Measurements from ENCODE around the gene PRKN. TPM values are rescaled to one million over a fixed set of nuclear protein-coding genes. Genes with fewer than 3 reads are reported as not detected.

PRKN gene
- total and polyA plus RNA-seq, 5 donors from 2014 or later = 0.24 to 3.7 (median 2.5) TPM

DNA sequence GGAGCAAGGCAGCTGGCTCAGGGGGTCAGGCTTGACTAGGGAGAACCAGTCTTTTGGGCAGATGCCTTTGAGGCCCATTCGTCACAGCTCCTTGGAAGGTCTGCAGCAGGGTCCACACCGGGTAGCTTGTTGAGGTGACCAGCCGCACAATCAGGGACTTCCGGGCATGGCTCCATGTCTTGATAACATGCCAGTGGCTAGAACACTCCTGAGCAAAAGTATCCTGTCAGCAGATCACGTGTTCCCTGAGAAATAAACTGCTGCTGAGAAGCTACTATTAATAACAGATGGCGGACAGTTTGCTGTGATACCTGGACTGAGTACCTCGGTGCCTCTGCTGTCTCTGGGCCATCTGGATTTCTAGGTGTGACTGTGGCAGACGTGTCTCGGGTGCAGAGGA lies 235.9 kb downstream of the PRKN start:
- no peaks in the 10 kb centered on the region for H3K9me3 ChIP-seq (ENCODE audit: control insufficient read depth in 2 of 2, low read length in 2 of 2)
- Mint-ChIP-seq H3K36me3 (no peaks in the 10 kb centered on the region), H3K9me3 (peaks cover 0 to 4% (median 2%) of the 10 kb centered on the region in 7 donors), H3K27ac (no peak overlapping the region), H3K27me3 (no peaks in the 10 kb centered on the region), H3K4me3 (no peak overlapping the region), H3K4me1 (no peaks in the 10 kb centered on the region)
- no peak overlapping the region for H3K27ac ChIP-seq (ENCODE audit: insufficient read depth, low read length, poor library complexity, severe bottlenecking)
- DNase-seq = no peak
- no peaks in the 10 kb centered on the region for H3K36me3 ChIP-seq (ENCODE audit: control insufficient read depth, insufficient read depth, low read length)
- H3K27me3 ChIP-seq (ENCODE audit: control insufficient read depth, insufficient read depth, low read length) = no peaks in the 10 kb centered on the region
- no peak overlapping the region for H3K4me3 ChIP-seq (ENCODE audit: low read depth, low read length)
- H3K4me1 ChIP-seq (ENCODE audit: control insufficient read depth, insufficient read depth, low read length, poor library complexity, severe bottlenecking) = no peaks in the 10 kb centered on the region
- ATAC-seq (ENCODE audit: low read depth in 2 of 2) = no peak

GRCh38 chr6:162489101-162489976 lies 238.2 kb downstream of the PRKN start:
- DNase-seq (no peak), ATAC-seq (ENCODE audit: low read depth in 2 of 2) (no peak)
- H3K27me3 ChIP-seq (ENCODE audit: control insufficient read depth, insufficient read depth, low read length) = no peaks in the 10 kb centered on the region
- Mint-ChIP-seq H3K4me3 (no peak overlapping the region), H3K27me3 (no peaks in the 10 kb centered on the region), H3K9me3 (peaks cover 0 to 4% (median 0%) of the 10 kb centered on the region in 7 donors), H3K36me3 (no peaks in the 10 kb centered on the region), H3K27ac (no peak overlapping the region), H3K4me1 (no peaks in the 10 kb centered on the region)
- H3K36me3 ChIP-seq (ENCODE audit: control insufficient read depth, insufficient read depth, low read length) = no peaks in the 10 kb centered on the region
- H3K27ac ChIP-seq (ENCODE audit: insufficient read depth, low read length, poor library complexity, severe bottlenecking) = no peak overlapping the region
- no peak overlapping the region for H3K4me3 ChIP-seq (ENCODE audit: low read depth, low read length)
- no peaks in the 10 kb centered on the region for H3K9me3 ChIP-seq (ENCODE audit: control insufficient read depth in 2 of 2, low read length in 2 of 2)
- no peaks in the 10 kb centered on the region for H3K4me1 ChIP-seq (ENCODE audit: control insufficient read depth, insufficient read depth, low read length, poor library complexity, severe bottlenecking)

DNA sequence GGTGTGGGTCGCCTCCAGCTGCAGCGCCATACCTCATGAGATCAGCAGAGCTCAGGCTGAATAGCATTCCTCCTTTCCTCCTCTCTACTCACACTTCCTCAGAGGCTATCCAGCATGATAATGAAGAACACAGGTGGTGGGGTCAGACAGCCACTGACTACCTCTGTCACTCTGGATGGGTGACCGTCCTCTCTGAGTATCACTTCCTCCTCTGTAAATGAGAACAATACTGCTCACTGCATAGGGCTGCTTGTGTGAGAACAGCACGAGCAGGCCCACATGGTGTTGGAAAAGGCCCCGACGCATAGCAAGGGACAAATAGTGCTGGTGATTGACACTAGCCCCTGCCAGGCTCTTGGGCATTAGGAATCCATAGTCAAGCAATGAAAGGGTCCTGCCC lies 239.1 kb downstream of the PRKN start:
- Histone ChIP-seq H3K27me3 (ENCODE audit: control insufficient read depth, insufficient read depth, low read length) (no peaks in the 10 kb centered on the region), H3K9me3 (ENCODE audit: control insufficient read depth in 2 of 2, low read length in 2 of 2) (no peaks in the 10 kb centered on the region), H3K27ac (ENCODE audit: insufficient read depth, low read length, poor library complexity, severe bottlenecking) (no peak overlapping the region), H3K36me3 (ENCODE audit: control insufficient read depth, insufficient read depth, low read length) (no peaks in the 10 kb centered on the region), H3K4me1 (ENCODE audit: control insufficient read depth, insufficient read depth, low read length, poor library complexity, severe bottlenecking) (no peaks in the 10 kb centered on the region), H3K4me3 (ENCODE audit: low read depth, low read length) (no peak overlapping the region)
- no peak for DNase-seq
- H3K27ac Mint-ChIP-seq = no peak overlapping the region
- H3K27me3 Mint-ChIP-seq = no peaks in the 10 kb centered on the region
- peaks cover 0 to 5% (median 0%) of the 10 kb centered on the region in 7 donors for H3K9me3 Mint-ChIP-seq
- no peak overlapping the region for H3K4me3 Mint-ChIP-seq
- H3K4me1 Mint-ChIP-seq = no peaks in the 10 kb centered on the region
- ATAC-seq (ENCODE audit: low read depth in 2 of 2) = no peak
- H3K36me3 Mint-ChIP-seq = no peaks in the 10 kb centered on the region

DNA sequence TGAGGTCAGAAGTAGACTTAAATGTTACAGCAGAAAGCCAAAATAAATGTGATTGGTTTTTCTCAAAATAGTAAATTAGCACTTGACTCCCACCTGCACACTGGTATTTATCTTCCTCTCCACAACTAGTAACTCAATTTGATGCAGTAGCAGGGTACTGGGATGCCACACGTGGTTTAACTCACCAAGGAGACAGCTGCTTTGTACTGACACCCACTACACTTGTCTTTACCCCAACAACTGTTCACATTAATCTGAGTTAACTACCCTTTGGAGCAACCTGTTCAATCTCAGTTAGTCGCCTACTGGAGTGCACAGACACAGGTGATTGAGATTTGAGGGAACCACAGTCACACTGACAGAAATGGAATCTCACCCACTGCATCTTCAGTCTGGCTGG lies 242.1 kb downstream of the PRKN start:
- no peaks in the 10 kb centered on the region for H3K27me3 ChIP-seq (ENCODE audit: control insufficient read depth, insufficient read depth, low read length)
- no peak overlapping the region for H3K4me3 ChIP-seq (ENCODE audit: low read depth, low read length)
- H3K4me1 Mint-ChIP-seq = no peaks in the 10 kb centered on the region
- no peaks in the 10 kb centered on the region for H3K27me3 Mint-ChIP-seq
- no peaks in the 10 kb centered on the region for H3K36me3 ChIP-seq (ENCODE audit: control insufficient read depth, insufficient read depth, low read length)
- H3K27ac ChIP-seq (ENCODE audit: insufficient read depth, low read length, poor library complexity, severe bottlenecking) = no peak overlapping the region
- no peaks in the 10 kb centered on the region for H3K36me3 Mint-ChIP-seq
- H3K9me3 ChIP-seq (ENCODE audit: control insufficient read depth in 2 of 2, low read length in 2 of 2) = no peaks in the 10 kb centered on the region
- no peaks in the 10 kb centered on the region for H3K4me1 ChIP-seq (ENCODE audit: control insufficient read depth, insufficient read depth, low read length, poor library complexity, severe bottlenecking)
- no peak for DNase-seq
- no peak overlapping the region for H3K27ac Mint-ChIP-seq
- peaks cover 0 to 11% (median 0%) of the 10 kb centered on the region in 7 donors for H3K9me3 Mint-ChIP-seq
- ATAC-seq (ENCODE audit: low read depth in 2 of 2) = no peak
- H3K4me3 Mint-ChIP-seq = no peak overlapping the region

DNA sequence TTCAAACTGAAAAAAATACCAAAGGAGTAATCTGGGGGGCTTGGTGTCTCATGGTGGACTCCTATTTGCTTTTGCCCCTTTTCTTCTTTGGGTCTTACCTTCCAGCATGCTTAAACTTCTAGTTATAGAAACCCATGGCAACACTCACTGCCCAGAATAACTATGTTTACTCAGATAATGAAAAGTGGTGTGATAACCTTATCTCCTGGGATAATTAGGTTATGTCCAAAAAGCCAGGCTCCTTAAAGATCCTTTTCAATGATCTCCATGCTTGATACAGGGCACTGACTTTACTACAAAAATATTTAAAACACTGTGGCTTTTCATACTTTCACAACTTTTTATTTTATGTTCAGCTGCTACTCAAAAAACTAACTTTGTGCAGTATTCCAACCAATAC lies 245.6 kb downstream of the PRKN start:
- H3K36me3 Mint-ChIP-seq = no peaks in the 10 kb centered on the region

GRCh38 chr6:162481320-162481719 lies 246.2 kb downstream of the PRKN start:
- Histone ChIP-seq H3K4me3 (ENCODE audit: low read depth, low read length) (no peak overlapping the region), H3K36me3 (ENCODE audit: control insufficient read depth, insufficient read depth, low read length) (no peaks in the 10 kb centered on the region), H3K27ac (ENCODE audit: insufficient read depth, low read length, poor library complexity, severe bottlenecking) (no peak overlapping the region), H3K27me3 (ENCODE audit: control insufficient read depth, insufficient read depth, low read length) (no peaks in the 10 kb centered on the region), H3K9me3 (ENCODE audit: control insufficient read depth in 2 of 2, low read length in 2 of 2) (no peaks in the 10 kb centered on the region), H3K4me1 (ENCODE audit: control insufficient read depth, insufficient read depth, low read length, poor library complexity, severe bottlenecking) (no peaks in the 10 kb centered on the region)
- no peak for ATAC-seq (ENCODE audit: low read depth in 2 of 2)
- no peak for DNase-seq
- H3K4me1 Mint-ChIP-seq = no peaks in the 10 kb centered on the region
- H3K4me3 Mint-ChIP-seq = no peak overlapping the region
- no peak overlapping the region for H3K27ac Mint-ChIP-seq
- peaks cover 0 to 14% (median 4%) of the 10 kb centered on the region in 7 donors for H3K9me3 Mint-ChIP-seq
- H3K27me3 Mint-ChIP-seq = no peaks in the 10 kb centered on the region
- H3K36me3 Mint-ChIP-seq = no peaks in the 10 kb centered on the region

More for the DNA sequence above, 245.6 kb downstream of the PRKN start:
- H3K9me3 ChIP-seq (ENCODE audit: control insufficient read depth in 2 of 2, low read length in 2 of 2) = no peaks in the 10 kb centered on the region
- DNase-seq (no peak), ATAC-seq (ENCODE audit: low read depth in 2 of 2) (no peak)
- no peaks in the 10 kb centered on the region for H3K27me3 ChIP-seq (ENCODE audit: control insufficient read depth, insufficient read depth, low read length)
- H3K9me3 Mint-ChIP-seq = peaks cover 0 to 14% (median 2%) of the 10 kb centered on the region in 7 donors
- no peak overlapping the region for H3K4me3 ChIP-seq (ENCODE audit: low read depth, low read length)
- no peak overlapping the region for H3K4me3 Mint-ChIP-seq
- H3K36me3 ChIP-seq (ENCODE audit: control insufficient read depth, insufficient read depth, low read length) = no peaks in the 10 kb centered on the region
- no peaks in the 10 kb centered on the region for H3K4me1 ChIP-seq (ENCODE audit: control insufficient read depth, insufficient read depth, low read length, poor library complexity, severe bottlenecking)
- no peak overlapping the region for H3K27ac ChIP-seq (ENCODE audit: insufficient read depth, low read length, poor library complexity, severe bottlenecking)
- H3K27ac Mint-ChIP-seq = no peak overlapping the region
- H3K27me3 Mint-ChIP-seq = no peaks in the 10 kb centered on the region
- no peaks in the 10 kb centered on the region for H3K4me1 Mint-ChIP-seq

DNA sequence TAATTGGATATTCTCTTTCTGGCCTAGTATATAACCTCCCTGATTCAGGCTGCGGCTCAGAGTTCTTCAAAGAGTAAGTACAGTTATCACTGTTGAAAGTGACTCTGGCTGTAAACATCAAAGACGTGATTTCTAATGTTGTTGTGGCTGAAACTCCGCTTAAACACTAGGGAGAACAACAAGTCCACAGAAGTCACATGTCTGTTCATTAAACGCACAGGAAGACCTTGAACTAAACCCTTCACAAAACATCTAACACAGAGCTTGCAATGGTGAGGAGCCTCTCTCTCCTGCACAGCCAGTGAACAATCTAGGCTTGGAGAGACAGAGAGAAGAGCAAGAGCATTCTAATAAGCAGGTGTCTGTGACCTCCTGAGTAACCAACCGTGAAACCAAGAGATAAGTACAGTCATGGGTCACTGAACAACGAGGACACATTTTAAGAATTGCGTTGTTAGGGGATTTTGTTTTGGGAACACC lies 249.3 kb downstream of the PRKN start:
- no peaks in the 10 kb centered on the region for H3K4me1 Mint-ChIP-seq
- no peak overlapping the region for H3K4me3 Mint-ChIP-seq
- Histone ChIP-seq H3K9me3 (ENCODE audit: control insufficient read depth in 2 of 2, low read length in 2 of 2) (no peaks in the 10 kb centered on the region), H3K4me1 (ENCODE audit: control insufficient read depth, insufficient read depth, low read length, poor library complexity, severe bottlenecking) (no peaks in the 10 kb centered on the region), H3K27ac (ENCODE audit: insufficient read depth, low read length, poor library complexity, severe bottlenecking) (no peak overlapping the region), H3K36me3 (ENCODE audit: control insufficient read depth, insufficient read depth, low read length) (no peaks in the 10 kb centered on the region), H3K27me3 (ENCODE audit: control insufficient read depth, insufficient read depth, low read length) (no peaks in the 10 kb centered on the region), H3K4me3 (ENCODE audit: low read depth, low read length) (no peak overlapping the region)
- H3K27me3 Mint-ChIP-seq = no peaks in the 10 kb centered on the region
- no peaks in the 10 kb centered on the region for H3K36me3 Mint-ChIP-seq
- DNase-seq (no peak), ATAC-seq (ENCODE audit: low read depth in 2 of 2) (no peak)
- no peak overlapping the region for H3K27ac Mint-ChIP-seq
- peaks cover 0 to 15% (median 4%) of the 10 kb centered on the region in 7 donors for H3K9me3 Mint-ChIP-seq

GRCh38 chr6:162474722-162475121 lies 252.8 kb downstream of the PRKN start:
- Mint-ChIP-seq H3K4me1 (no peaks in the 10 kb centered on the region), H3K9me3 (peaks cover 0 to 10% (median 3%) of the 10 kb centered on the region in 7 donors), H3K27me3 (no peaks in the 10 kb centered on the region), H3K27ac (peak overlapping the region in 1 of 3 donors; percentile 29), H3K4me3 (no peak overlapping the region), H3K36me3 (no peaks in the 10 kb centered on the region)
- Histone ChIP-seq H3K27me3 (ENCODE audit: control insufficient read depth, insufficient read depth, low read length) (no peaks in the 10 kb centered on the region), H3K4me1 (ENCODE audit: control insufficient read depth, insufficient read depth, low read length, poor library complexity, severe bottlenecking) (no peaks in the 10 kb centered on the region), H3K9me3 (ENCODE audit: control insufficient read depth in 2 of 2, low read length in 2 of 2) (no peaks in the 10 kb centered on the region), H3K36me3 (ENCODE audit: control insufficient read depth, insufficient read depth, low read length) (no peaks in the 10 kb centered on the region), H3K27ac (ENCODE audit: insufficient read depth, low read length, poor library complexity, severe bottlenecking) (no peak overlapping the region), H3K4me3 (ENCODE audit: low read depth, low read length) (no peak overlapping the region)
- no peak for DNase-seq
- no peak for ATAC-seq (ENCODE audit: low read depth in 2 of 2)
